HG02759 (cell line): Measurements from ENCODE around the gene DOLK.

Experiments
- ATAC-seq: cut with Tn5 transposase; IDR thresholded peaks from one replicate; pipeline ENCODE4 v1.9.1; 2021; ENCODE audit warnings: mild to moderate bottlenecking, moderate library complexity; ENCODE audit not compliant: unreplicated experiment

Gene DOLK

DNA sequence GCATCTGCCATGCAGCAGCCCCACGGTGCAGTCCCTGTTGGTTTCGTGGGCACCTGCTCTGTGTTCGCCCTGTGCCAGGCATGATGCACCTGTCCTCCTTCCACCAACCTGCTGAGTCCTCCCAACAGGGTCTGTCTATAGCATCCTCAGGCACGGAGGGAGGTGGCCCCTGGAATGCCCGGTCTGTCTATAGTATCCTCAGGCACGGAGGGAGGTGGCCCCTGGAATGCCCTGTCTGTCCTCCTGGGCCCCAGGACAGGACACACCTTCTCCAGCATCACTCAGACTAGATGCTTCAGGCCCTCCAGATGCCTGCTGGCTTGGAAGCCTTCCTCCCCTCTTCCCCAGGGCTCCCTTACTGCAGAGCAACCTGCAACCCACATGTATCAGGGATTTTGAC lies 36.5 kb downstream of the DOLK start:
- no peak for ATAC-seq

DNA sequence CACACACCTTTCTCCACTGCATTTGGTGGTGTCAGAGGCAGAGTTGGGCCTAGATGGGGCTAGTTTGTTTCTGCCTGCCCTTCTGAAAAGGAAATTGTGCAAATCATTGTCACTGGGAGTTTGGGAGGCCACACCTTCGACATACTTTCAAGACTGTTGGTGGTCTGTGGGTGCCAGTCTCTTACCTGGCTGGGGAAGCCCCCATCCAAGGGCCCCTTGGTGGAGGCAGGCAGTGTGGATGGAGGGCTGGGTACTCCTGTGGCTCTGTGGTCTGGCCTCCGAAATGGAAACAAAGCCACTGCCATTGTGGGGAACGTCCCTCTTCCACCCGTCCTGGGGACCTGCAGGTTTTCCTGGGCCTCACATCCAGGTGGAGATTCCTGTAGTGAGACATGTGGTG lies 37.5 kb downstream of the DOLK start:
- no peak for ATAC-seq

DNA sequence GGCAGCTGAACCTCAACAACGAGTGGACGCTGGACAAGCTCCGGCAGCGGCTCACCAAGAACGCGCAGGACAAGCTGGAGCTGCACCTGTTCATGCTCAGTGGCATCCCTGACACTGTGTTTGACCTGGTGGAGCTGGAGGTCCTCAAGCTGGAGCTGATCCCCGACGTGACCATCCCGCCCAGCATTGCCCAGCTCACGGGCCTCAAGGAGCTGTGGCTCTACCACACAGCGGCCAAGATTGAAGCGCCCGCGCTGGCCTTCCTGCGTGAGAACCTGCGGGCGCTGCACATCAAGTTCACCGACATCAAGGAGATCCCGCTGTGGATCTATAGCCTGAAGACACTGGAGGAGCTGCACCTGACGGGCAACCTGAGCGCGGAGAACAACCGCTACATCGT lies 39.0 kb downstream of the DOLK start:
- no peak for ATAC-seq

DNA sequence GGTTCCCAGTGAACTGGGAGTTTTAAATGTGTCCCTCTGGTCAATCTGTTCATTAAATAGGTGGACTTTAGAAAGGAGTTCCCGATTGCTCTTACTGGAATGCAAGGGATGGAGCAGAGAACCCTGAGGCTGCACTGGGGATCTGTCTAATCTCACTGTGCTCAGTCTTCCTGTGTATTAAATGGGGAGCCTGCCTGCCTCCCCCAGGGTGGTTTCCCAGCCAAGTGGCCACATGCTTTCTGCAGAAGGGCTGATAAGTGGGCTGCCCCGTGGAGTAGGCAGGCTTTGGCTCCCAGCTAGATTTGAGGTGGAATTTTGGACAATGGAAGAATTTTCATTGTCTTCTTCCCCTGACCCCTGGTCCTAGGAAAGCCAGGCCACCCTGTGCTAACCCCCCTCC lies 40.7 kb downstream of the DOLK start:
- ATAC-seq: no peak

DNA sequence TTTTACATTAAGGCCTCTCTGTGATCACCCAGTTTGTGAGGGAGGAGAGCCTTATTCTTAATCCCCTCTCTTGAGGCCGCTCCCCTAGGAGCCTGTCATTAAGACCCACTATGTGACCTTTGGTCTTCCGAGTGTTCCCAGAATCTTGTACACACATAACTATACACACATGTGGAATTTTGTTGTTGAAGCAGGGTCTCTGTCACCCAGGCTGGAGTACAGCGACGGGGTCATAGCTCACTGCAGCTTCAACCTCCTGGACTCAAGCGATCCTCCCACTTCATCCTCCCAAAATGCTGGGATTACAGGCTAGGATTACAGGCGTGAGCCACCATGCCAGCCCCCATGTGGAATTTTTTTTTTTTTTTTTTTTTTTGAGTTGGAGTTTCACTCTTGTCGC lies 41.4 kb downstream of the DOLK start:
- ATAC-seq: no peak

DNA sequence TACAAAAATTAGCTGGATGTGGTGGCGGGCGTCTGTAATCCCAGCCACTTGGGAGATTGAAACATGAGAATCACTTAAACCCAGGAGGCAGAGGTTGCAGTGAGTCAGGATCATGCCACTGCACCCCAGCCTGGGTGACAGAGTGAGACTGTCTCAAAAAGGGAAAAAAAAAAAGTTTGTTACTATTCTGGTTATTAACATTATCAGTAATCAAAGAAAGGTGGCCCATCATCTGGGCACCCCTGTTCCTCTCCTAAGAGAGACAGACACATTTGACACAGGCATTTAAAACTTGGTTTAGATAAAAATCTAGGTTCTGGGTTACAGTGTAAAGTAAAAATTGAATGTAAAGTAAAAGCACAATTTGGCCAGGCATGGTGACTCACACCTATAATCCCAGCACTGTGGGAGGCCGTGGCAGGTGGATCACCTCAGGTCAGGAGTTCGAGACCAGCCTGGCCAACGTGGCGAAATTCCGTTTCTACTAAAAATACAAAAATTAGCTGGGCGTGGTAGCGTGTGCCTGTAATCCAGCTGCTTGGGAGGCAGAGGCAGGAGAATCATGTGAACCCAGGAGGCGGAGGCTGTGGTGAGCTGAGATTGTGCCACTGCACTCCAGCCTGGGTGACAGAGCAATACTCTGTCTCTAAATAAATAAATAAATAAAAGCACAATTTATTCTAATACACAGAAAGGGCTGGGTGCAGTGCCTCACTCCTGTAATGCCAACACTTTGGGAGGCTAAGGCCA lies 43.4 kb downstream of the DOLK start:
- ATAC-seq: no peak

DNA sequence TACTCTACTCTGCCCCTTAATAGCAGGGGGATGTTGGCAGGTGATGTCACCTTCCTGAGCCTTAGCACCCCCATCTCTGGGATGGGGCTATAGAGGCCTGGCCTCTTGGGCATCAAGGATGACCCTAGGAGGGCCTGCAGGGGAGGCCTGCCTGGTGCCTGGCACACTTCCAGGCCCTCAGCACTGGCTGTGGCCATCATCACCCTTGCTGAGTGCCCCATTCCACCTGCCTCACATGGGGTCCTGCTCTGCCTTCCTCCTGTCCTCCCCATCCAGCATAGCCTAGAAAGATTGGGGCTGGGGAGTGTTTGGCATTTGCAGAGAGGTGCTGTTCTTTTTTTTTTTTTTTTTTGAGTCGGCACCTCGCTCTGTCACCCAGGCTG lies 44.3 kb downstream of the DOLK start:
- ATAC-seq: no peak

DNA sequence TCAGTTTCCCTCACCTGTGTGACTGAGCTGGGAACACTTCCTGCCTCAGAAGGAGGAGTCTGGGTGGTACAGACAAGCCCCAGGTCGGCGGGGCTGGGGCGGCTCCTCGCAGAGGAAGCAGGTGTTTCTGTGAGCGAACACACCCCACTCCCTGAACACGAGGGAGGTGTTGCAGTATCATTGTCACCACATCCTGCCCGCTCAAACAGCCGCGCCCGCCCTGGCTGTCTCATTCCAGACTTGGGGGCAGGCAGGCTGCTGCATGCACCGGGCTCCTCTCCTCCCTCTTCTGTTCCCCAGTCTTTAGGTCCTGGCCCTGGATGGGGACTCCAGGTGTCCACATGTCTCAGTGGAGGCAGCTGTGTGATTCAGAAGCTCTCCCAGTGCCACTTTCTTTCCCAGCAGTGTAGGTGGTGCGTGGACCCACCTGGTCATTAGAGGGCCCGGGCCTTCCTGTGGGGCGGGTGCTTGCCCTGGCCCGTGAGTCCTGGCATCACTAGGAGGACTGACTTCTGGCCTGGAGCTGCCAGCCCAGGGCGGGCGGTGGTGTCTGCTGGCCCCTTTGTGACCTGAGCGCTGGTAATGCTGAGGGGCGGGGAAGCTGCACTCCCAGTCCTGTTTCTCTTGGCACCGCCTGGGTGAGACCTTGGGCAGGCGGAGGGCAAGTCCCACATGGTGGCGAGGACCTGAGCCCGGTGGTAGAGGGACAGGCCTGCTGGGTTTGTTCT lies 44.9 kb downstream of the DOLK start:
- ATAC-seq: peak; percentile 87

DNA sequence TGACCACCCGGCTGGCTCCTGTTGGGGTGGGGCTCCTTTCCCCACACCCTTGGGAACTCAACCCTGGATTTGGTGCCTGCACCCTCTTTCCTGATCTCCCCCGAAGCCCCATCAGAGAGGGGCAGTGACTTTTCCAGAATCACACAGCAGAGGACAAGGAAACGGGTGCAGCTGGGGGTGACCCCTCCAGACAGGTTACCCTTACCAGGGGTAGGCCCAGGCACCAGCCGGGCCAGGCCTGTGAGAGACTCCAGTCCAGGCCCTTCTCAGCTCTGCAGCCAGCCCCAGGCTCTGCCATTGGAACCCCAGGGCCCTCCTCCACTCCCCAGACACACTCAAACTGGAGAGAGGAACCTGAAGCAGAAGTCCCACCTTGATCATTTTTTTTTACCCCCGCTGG lies 45.6 kb downstream of the DOLK start:
- ATAC-seq: peak; percentile 8

DNA sequence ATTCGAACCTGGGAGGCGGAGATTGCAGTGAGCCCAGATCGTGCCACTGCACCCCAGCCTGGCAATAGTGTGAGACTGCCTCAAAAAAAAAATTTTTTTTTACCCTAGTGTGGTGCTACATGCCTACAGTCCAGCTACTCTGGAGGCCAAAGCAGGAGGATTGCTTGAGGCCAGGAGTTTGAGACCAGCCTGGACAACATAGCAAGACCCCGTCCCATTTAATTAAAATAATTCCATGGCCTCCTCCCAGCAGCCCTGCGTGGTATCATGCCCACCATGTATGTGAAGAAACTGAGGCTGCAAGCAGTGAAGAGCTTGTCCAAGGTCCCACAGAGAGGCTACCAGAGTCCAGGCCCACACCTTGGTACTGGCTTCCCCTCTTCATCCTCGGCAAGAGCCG lies 46.0 kb downstream of the DOLK start:
- no peak for ATAC-seq

DNA sequence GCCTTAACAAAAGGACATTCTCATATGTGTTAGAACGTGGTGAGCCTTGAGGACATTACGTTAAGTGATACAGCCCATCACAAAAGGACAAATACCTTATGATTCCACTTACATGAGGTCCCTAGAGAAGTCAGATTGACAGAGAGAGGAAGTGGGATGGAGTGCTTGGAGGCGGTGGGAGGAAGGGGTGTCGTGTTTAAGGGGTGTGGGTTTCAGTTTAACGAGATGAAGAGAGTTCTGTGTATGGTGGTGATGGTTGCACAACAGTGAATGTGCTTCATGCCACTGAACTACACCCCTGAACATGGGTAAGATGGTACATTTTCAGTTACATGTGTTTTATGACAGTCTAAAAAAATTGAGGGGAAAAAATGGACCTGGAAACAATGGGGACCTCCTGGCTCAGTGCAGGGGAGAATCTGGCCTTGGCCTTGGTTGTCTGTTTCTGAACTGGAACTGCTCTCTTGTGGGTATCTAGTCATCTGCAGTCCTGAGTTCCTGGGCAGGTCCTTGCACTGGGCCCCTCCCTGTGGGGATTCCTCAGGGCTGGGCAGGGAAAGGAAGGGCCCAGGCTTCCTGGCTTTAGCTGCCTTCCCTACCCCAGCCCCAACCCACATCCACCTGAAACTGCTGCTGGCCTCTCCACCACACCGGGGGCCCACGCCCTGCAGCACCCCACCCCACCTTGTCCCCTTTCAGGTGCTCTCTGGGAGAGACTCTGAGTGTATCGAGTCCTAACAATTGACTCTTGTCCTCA lies 47.7 kb downstream of the DOLK start:
- no peak for ATAC-seq

DNA sequence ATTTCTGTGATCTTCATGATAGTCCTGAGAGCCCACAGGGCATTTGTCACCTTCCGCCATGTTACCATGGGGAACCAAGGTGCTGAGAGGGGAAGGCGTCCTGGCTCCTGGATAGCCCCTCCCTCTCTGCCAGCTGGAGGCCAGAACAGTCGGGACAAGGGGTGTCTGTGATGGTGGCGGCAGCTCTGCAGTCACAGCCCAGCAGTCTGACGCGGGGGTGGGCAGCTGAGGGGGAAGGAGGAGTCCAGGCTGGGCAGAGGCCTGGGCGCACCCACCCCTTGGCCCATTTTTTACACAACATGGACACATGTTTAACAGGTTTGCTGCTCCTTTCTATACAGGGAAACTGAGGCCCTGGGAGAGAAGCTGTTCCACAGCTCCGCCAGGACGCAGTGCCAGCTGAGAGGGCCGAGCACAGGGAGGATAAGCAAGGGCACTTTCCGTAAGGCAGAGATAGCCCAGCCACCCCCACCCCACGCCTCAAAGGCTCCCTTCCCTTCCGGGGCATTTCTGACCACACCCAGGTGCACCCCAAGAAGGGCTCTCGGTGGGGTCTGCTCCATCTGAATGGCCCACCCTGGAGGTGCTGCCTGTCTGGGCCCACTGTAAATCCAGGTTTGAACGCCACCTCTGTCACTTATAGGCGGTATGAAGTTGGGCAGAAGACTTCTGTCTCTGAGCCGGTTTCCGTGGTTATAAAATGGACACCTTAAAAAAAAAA lies 48.4 kb downstream of the DOLK start:
- no peak for ATAC-seq

DNA sequence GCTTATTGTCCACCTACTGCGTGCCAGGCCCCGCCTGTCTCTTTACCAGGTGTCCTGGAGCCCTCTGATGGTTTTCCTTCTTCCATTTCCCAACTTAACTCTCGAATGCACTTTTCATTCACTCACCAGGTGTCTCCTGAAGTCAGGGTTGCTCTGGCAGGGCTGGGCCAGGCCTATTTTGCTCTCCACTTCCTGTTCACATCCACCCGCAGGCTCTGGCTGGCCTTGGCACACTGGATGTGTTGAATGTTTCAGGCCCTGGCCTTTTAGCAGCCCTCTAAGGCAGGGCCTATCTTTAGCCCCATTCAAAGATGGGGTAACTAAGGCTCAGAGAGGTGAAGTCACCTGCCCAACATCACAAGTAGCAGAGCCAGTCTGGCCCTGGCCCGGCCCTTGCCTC lies 49.0 kb downstream of the DOLK start:
- no peak for ATAC-seq

DNA sequence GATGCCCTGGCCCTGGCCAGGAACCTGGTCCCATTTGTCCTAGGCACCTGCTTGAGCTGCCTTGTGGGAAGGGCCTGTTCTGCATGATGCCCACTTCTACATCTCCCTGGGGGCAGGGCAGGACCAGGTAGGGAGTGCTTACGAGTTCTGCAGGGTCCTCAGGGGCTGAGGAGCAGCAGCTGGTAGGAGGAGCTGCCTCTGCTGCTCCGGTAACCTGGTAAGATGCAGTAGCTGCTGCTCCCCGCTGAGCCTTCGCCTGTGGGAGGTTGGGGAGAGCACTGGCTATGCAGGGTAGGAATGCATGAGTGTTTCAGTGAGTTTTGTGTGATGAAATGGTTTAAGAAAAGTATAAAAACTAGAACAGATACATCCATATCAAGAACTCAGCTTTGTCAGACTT lies 51.8 kb downstream of the DOLK start:
- no peak for ATAC-seq
